Glutamatergic neuron (in vitro differentiated cells): ENCODE measurements around the gene PRCC. TPM values are rescaled to one million over a fixed set of nuclear protein-coding genes. Genes with fewer than 3 reads are reported as not detected.

Source experiments
- DNase-seq: peaks from one replicate; pipeline ENCODE4 v3.0.0; 2022
- H3K27ac Mint-ChIP-seq: one replicate; pipeline ENCODE4 v1.8.0; 2020; ENCODE audit warnings: mild to moderate bottlenecking, mixed read lengths, inconsistent platforms; ENCODE audit not compliant: unreplicated experiment
- H3K27me3 Mint-ChIP-seq: one replicate; pipeline ENCODE4 v1.8.0; 2020; ENCODE audit warnings: mild to moderate bottlenecking, moderate library complexity, mixed read lengths, inconsistent platforms; ENCODE audit not compliant: unreplicated experiment
- H3K36me3 Mint-ChIP-seq: one replicate; pipeline ENCODE4 v1.8.0; 2020; ENCODE audit warnings: mild to moderate bottlenecking, mixed read lengths, inconsistent platforms; ENCODE audit not compliant: unreplicated experiment
- H3K4me1 Mint-ChIP-seq: one replicate; pipeline ENCODE4 v1.8.0; 2020; ENCODE audit warnings: mild to moderate bottlenecking, low read depth, mixed read lengths, inconsistent platforms; ENCODE audit not compliant: unreplicated experiment
- H3K4me3 Mint-ChIP-seq: one replicate; pipeline ENCODE4 v1.8.0; 2020; ENCODE audit warnings: mild to moderate bottlenecking, mixed read lengths, inconsistent platforms; ENCODE audit not compliant: unreplicated experiment
- H3K9me3 Mint-ChIP-seq: one replicate; pipeline ENCODE4 v1.8.0; 2020; ENCODE audit warnings: mild to moderate bottlenecking, moderate library complexity, mixed read lengths, inconsistent platforms; ENCODE audit not compliant: unreplicated experiment
- total RNA-seq: library from RNA; stranded (reverse); fragmentation: NEBNext Ultra II Directional; extraction: Animal tissue kit (Norgen Biotek cat#: 25700); gene quantifications from one replicate; pipeline ENCODE4 v1.2.1, GENCODE V29; 2021; ENCODE audit not compliant: unreplicated experiment
- TF ChIP-seq, protein P1 (sequence below): fragments of 200-600 bp; sonication (generic); IDR thresholded peaks from one replicate; pipeline ENCODE4 v1.5.0; 2021; ENCODE audit not compliant: partially characterized antibody, unreplicated experiment

The PRCC gene
- total RNA-seq, 1 donor from 2014 or later = 88.8 TPM

GRCh38 chr1:156796340-156797097, 29.2 kb downstream of the PRCC start:
- DNase-seq = no peak
- H3K4me1 Mint-ChIP-seq = peaks cover 12% of the 10 kb centered on the region
- no peak overlapping the region for H3K27ac Mint-ChIP-seq
- H3K36me3 Mint-ChIP-seq = no peaks in the 10 kb centered on the region
- no peak overlapping the region for H3K4me3 Mint-ChIP-seq
- no peaks in the 10 kb centered on the region for H3K27me3 Mint-ChIP-seq
- H3K9me3 Mint-ChIP-seq = no peaks in the 10 kb centered on the region
- TF ChIP-seq, protein P1, sequence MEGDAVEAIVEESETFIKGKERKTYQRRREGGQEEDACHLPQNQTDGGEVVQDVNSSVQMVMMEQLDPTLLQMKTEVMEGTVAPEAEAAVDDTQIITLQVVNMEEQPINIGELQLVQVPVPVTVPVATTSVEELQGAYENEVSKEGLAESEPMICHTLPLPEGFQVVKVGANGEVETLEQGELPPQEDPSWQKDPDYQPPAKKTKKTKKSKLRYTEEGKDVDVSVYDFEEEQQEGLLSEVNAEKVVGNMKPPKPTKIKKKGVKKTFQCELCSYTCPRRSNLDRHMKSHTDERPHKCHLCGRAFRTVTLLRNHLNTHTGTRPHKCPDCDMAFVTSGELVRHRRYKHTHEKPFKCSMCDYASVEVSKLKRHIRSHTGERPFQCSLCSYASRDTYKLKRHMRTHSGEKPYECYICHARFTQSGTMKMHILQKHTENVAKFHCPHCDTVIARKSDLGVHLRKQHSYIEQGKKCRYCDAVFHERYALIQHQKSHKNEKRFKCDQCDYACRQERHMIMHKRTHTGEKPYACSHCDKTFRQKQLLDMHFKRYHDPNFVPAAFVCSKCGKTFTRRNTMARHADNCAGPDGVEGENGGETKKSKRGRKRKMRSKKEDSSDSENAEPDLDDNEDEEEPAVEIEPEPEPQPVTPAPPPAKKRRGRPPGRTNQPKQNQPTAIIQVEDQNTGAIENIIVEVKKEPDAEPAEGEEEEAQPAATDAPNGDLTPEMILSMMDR = no peak

DNA sequence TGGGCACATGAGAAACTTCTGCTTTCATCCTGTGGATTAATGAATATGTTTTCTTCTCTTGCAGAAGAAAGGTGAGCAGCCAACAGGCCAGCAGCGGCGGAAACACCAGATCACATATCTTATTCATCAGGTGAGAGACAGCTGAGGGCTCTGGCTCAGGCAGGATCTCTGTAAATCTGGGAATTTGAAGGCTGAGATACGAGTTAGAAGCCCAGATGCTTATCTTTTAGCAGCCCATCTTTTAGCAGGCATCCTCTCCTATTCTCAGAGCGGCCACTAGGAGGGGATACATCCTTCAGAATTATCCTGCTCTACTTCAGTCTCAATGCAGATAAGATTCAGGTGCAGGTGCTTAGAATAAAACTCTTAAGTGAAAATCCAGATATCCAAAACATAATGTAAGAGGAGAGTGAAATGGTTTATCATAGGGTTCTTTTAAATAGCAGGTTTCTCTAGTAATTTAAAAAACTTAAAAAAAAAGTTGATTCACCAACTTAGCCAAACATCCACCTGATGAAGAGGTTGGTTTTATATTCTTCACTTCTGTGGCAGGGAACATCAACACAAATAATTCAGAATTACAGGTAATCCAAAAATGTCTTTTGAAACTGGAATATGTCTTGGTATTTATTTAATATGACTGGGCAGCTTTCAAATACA, 30.0 kb downstream of the PRCC start:
- H3K4me3 Mint-ChIP-seq = no peak overlapping the region
- H3K9me3 Mint-ChIP-seq = no peaks in the 10 kb centered on the region
- H3K27me3 Mint-ChIP-seq = no peaks in the 10 kb centered on the region
- H3K4me1 Mint-ChIP-seq = peaks cover 12% of the 10 kb centered on the region
- H3K27ac Mint-ChIP-seq = peak overlapping the region; percentile 59
- no peaks in the 10 kb centered on the region for H3K36me3 Mint-ChIP-seq
- TF ChIP-seq, protein P1 = peak; percentile 87
- peak; percentile 55 for DNase-seq

DNA sequence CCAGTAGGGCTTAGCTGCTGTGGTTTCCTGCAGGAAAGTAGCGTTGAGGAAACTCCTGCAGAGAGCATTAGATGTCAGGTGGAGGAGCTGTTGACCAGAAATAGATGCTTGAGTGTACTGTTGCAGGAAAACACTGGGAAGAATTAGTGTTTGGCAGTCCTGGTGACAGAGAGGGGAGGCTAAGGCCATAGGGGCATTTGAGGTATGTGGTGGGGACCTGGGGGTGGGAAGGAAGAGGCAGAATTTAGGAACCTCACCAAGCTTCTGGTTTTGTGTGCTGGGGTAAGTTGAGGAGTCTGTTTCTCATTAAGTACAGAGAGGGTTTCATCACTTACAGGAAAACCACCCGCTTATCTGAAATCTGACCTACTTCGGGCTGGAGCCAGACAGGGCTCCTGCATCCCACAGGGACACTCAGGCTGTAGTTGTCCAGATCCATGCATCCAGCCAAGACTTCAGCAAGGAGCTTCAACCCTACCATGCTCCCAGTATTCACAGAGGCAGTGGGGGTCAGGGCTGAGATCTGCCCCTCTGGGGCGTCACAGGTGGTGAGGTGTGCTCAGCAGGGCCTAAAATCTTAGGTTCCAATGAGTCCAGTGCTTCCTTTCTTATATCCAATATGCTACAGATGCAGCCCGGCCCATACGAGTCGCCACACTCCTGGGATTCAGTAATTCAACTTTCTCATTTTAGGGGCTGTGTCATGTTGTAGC, 34.2 kb downstream of the PRCC start:
- no peaks in the 10 kb centered on the region for H3K9me3 Mint-ChIP-seq
- H3K4me3 Mint-ChIP-seq = no peak overlapping the region
- H3K27me3 Mint-ChIP-seq = peaks cover 4% of the 10 kb centered on the region
- no peaks in the 10 kb centered on the region for H3K36me3 Mint-ChIP-seq
- H3K4me1 Mint-ChIP-seq = peaks cover 16% of the 10 kb centered on the region
- no peak overlapping the region for H3K27ac Mint-ChIP-seq
- no peak for DNase-seq
- TF ChIP-seq, protein P1 = no peak

DNA sequence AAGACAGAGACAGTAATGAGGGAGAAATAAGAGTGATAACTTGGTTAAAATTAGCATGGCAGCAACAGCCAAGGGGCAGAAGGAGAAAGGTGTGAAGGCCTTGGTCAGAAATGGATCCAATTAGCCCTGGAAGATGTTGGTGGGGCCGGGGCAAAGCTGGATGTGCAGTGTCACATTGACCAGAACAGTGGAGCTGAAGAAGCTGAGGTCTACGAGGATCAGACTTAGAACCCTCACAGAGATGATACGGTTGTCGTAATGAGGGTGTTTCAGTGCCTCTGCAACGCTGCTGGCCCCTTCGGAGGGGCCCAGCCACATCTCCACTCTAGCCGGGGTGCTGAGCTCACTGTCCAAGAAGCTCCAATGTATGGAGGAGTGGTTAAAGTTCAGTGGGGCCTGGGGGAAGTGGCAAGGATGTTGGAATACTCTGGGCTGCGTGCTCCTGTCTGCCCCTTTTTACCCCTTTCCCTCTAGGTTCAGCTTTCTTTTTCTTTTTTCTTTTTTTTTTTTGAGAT, 35.1 kb downstream of the PRCC start:
- Mint-ChIP-seq H3K36me3 (no peaks in the 10 kb centered on the region), H3K4me3 (no peak overlapping the region), H3K9me3 (no peaks in the 10 kb centered on the region), H3K27ac (no peak overlapping the region), H3K4me1 (peaks cover 14% of the 10 kb centered on the region), H3K27me3 (peaks cover 6% of the 10 kb centered on the region)
- TF ChIP-seq, protein P1 = no peak
- DNase-seq = no peak
